K562 (cell line): ENCODE results near the gene NUP107.

ENCODE experiments used
- ARHGAP35 ChIP-seq: fragments of 450-650 bp; IDR thresholded peaks from 2 replicates; pipeline ENCODE4 v1.6.1; 2018; ENCODE audit not compliant: partially characterized antibody
- BACH1 ChIP-seq: fragments of 200-800 bp; sonication (Bioruptor generic); IDR thresholded peaks from 2 replicates; pipeline ENCODE4 v1.6.1; 2016; ENCODE audit warnings: missing genetic modification characterization, missing compliant biosample characterization
- CEBPB ChIP-seq: fragments of 450-650 bp; IDR thresholded peaks from 2 replicates; pipeline ENCODE4 v1.6.1; 2016; ENCODE audit warnings: missing genetic modification characterization, missing compliant biosample characterization
- CTCF ChIP-seq, 3 experiments: IDR thresholded peaks in 2 of 3; conservative IDR thresholded peaks in 1 of 3; 2 replicates each; pipeline ENCODE4 v1.5.1; 2011 to 2012; ENCODE audit warnings: low read length in 3 of 3, mild to moderate bottlenecking in 3 of 3, control low read depth in 2 of 3, improper control_type of control experiment in 1 of 3, inconsistent platforms in 1 of 3, low read depth in 1 of 3, mixed read lengths in 1 of 3, moderate library complexity in 1 of 3; ENCODE audit not compliant: insufficient read depth in 2 of 3
- JUND ChIP-seq, 2 experiments: IDR thresholded peaks; 2 replicates in 1 of 2; 3 replicates in 1 of 2; pipeline ENCODE4 v1.6.1; 2011; ENCODE audit warnings: borderline replicate concordance in 2 of 2, low read depth in 2 of 2, low read length in 2 of 2, improper control_type of control experiment in 1 of 2, missing biosample characterization in 1 of 2, missing genetic modification characterization in 1 of 2, missing genetic modification reagents in 1 of 2
- KDM1A ChIP-seq, 2 experiments: fragments of 450-650 bp; IDR thresholded peaks; 2 replicates each; pipeline ENCODE4 v1.6.1; 2016; ENCODE audit warnings: mild to moderate bottlenecking in 2 of 2
- L3MBTL2 ChIP-seq: fragments of 450-650 bp; IDR thresholded peaks from 2 replicates; pipeline ENCODE4 v1.6.1; 2016; ENCODE audit warnings: mild to moderate bottlenecking, moderate library complexity
- MAFK ChIP-seq: IDR thresholded peaks from 2 replicates; pipeline ENCODE4 v1.6.1; 2011; ENCODE audit warnings: low read length, improper control_type of control experiment
- ZNF384 ChIP-seq: IDR thresholded peaks from 2 replicates; pipeline ENCODE4 v1.6.1; 2012; ENCODE audit warnings: low read depth, low read length, improper control_type of control experiment

GRCh38 chr12:68673788-68674187, 13.0 kb upstream of the NUP107 start:
- TF ChIP-seq KDM1A (IDR thresholded peaks at IDR 0.05) (no peak), L3MBTL2 (no peak), CTCF (IDR thresholded peaks at IDR 0.05 in 2 of 3, conservative IDR thresholded peaks at IDR 0.05 in 1 of 3; ENCODE audit: insufficient read depth in 2 of 3, low read depth in 1 of 3, low read length in 3 of 3) (no peak), ARHGAP35 (no peak), MAFK (no peak), JUND (IDR thresholded peaks at IDR 0.05; ENCODE audit: borderline replicate concordance, low read depth, low read length) (no peak), JUND (tag; IDR thresholded peaks at IDR 0.05; ENCODE audit: borderline replicate concordance, low read depth, low read length) (no peak), ZNF384 (no peak), CEBPB (tag) (no peak), BACH1 (tag) (no peak)
